Activated B cell treated with CpG ODN at 0.5 μM for 24 hours (primary cell): Measurements from ENCODE around the gene HDAC9. TPM values are rescaled to one million over a fixed set of nuclear protein-coding genes. Genes with fewer than 3 reads are reported as not detected.

Experiments used
- ATAC-seq: fragments of 200-7000 bp; cut with Tn5 transposase; one replicate; pipeline ENCODE4 v1.10.0; 2021; ENCODE audit warnings: low read depth, mild to moderate bottlenecking, moderate library complexity
- CTCF ChIA-PET: fragments of 350-600 bp; sonication (Branson Sonifier 250); formaldehyde crosslinking; loops from one replicate; lab custom pipeline; 2021; ENCODE audit warnings: antibody characterized with exemption; lab: Charles Lee
- POLR2A ChIA-PET: fragments of 350-600 bp; sonication (Branson Sonifier 250); formaldehyde crosslinking; loops from one replicate; lab custom pipeline; 2021; ENCODE audit warnings: antibody characterized with exemption; lab: Charles Lee
- DNase-seq: peaks from one replicate; pipeline ENCODE4 v3.0.0; 2022
- H3K27ac Mint-ChIP-seq: one replicate; pipeline ENCODE4 v1.8.0; 2020; ENCODE audit warnings: mixed read lengths
- H3K27me3 Mint-ChIP-seq: one replicate; pipeline ENCODE4 v1.8.0; 2021; ENCODE audit warnings: mixed read lengths
- H3K36me3 Mint-ChIP-seq: one replicate; pipeline ENCODE4 v1.8.0; 2021; ENCODE audit warnings: low read depth, mixed read lengths
- H3K4me1 Mint-ChIP-seq: one replicate; pipeline ENCODE4 v1.8.0; 2021; ENCODE audit warnings: mixed read lengths
- H3K4me3 Mint-ChIP-seq: one replicate; pipeline ENCODE4 v1.8.0; 2020; ENCODE audit warnings: mild to moderate bottlenecking, mixed read lengths
- H3K9me3 Mint-ChIP-seq: one replicate; pipeline ENCODE4 v1.8.0; 2020; ENCODE audit warnings: mixed read lengths
- intact Hi-C: fragments of 100-400 bp; cut with micrococcal nuclease; formaldehyde crosslinking; loops from one replicate; pipeline ENCODE4 v1.15.1; 2024
- total RNA-seq: library from RNA; stranded (reverse); gene quantifications from 2 replicates; pipeline ENCODE4 v1.2.3, GENCODE V29; 2022
- TF ChIP-seq, protein P1 (sequence below): fragments of 200-600 bp; IDR thresholded peaks from one replicate; pipeline ENCODE4 v1.8.0; 2022; ENCODE audit warnings: antibody characterized with exemption, mild to moderate bottlenecking

Gene HDAC9
- total RNA-seq, 1 donor from 2014 or later, result 149 TPM

DNA sequence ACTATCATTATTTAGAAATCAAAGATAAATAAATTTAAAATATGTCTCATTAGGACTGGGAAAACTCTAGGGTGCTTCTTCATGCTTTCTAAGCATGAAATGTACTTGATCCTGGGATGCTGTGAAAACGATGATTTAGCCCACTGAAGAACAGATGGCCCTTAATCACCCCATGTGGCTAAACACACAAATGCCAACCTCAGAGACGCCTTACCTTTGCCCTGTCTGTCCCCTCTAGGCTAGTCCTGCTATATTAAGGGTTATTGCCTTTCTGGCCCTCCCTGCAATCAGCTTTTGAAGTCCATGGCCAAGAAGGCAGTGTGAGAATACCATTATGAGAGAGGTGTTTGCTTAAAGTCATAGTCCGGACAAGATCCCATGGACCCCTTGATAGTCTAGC lies 404.7 kb downstream of the HDAC9 start:
- no peak overlapping the region for H3K4me3 Mint-ChIP-seq
- no peaks in the 10 kb centered on the region for H3K27me3 Mint-ChIP-seq
- POLR2A ChIA-PET, result no interaction called here
- TF ChIP-seq, protein P1, sequence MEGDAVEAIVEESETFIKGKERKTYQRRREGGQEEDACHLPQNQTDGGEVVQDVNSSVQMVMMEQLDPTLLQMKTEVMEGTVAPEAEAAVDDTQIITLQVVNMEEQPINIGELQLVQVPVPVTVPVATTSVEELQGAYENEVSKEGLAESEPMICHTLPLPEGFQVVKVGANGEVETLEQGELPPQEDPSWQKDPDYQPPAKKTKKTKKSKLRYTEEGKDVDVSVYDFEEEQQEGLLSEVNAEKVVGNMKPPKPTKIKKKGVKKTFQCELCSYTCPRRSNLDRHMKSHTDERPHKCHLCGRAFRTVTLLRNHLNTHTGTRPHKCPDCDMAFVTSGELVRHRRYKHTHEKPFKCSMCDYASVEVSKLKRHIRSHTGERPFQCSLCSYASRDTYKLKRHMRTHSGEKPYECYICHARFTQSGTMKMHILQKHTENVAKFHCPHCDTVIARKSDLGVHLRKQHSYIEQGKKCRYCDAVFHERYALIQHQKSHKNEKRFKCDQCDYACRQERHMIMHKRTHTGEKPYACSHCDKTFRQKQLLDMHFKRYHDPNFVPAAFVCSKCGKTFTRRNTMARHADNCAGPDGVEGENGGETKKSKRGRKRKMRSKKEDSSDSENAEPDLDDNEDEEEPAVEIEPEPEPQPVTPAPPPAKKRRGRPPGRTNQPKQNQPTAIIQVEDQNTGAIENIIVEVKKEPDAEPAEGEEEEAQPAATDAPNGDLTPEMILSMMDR, result no peak
- DNase-seq (no peak), ATAC-seq (no peak)
- no peaks in the 10 kb centered on the region for H3K9me3 Mint-ChIP-seq
- CTCF ChIA-PET, result no interaction called here
- no peak overlapping the region for H3K27ac Mint-ChIP-seq
- H3K36me3 Mint-ChIP-seq, result no peaks in the 10 kb centered on the region
- no peaks in the 10 kb centered on the region for H3K4me1 Mint-ChIP-seq
- intact Hi-C loops, result no loop called here

DNA sequence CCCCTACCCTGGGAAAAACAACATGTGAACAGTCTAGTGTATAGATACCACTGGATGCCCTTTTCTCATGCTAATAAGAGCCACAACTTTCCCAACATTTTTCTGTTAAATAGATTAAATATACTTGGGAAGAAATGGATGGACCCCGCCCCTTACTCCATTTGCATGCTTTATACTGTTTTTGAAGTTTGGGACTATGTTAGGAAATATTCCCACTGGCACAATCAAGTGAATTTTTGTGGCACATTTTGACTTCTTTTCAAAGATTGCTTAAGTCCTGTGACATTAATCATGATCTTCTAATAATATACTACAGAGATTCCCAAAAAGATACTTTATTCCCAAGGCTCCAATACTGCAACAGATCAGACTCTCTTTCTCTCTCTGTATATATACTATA lies 405.3 kb downstream of the HDAC9 start:
- Mint-ChIP-seq H3K4me1 (no peaks in the 10 kb centered on the region), H3K9me3 (no peaks in the 10 kb centered on the region), H3K36me3 (no peaks in the 10 kb centered on the region), H3K27me3 (no peaks in the 10 kb centered on the region), H3K4me3 (no peak overlapping the region), H3K27ac (no peak overlapping the region)
- TF ChIP-seq, protein P1, result no peak
- ChIA-PET POLR2A (no interaction called here), CTCF (no interaction called here)
- DNase-seq (no peak), ATAC-seq (no peak)
- intact Hi-C loops, result no loop called here

GRCh38 chr7:18901351-18901750 lies 405.8 kb downstream of the HDAC9 start:
- ATAC-seq (no peak), DNase-seq (no peak)
- POLR2A ChIA-PET, result no interaction called here
- intact Hi-C loops, result no loop called here
- H3K4me3 Mint-ChIP-seq, result no peak overlapping the region
- no peaks in the 10 kb centered on the region for H3K36me3 Mint-ChIP-seq
- no peaks in the 10 kb centered on the region for H3K27me3 Mint-ChIP-seq
- no peaks in the 10 kb centered on the region for H3K9me3 Mint-ChIP-seq
- CTCF ChIA-PET, result no interaction called here
- H3K27ac Mint-ChIP-seq, result no peak overlapping the region
- no peaks in the 10 kb centered on the region for H3K4me1 Mint-ChIP-seq
- TF ChIP-seq, protein P1, result no peak

- intact Hi-C loops, result no loop called here
- ATAC-seq (no peak), DNase-seq (no peak)
- no peak overlapping the region for H3K4me3 Mint-ChIP-seq
- H3K9me3 Mint-ChIP-seq, result no peaks in the 10 kb centered on the region
- H3K27me3 Mint-ChIP-seq, result no peaks in the 10 kb centered on the region
- POLR2A ChIA-PET, result no interaction called here
- CTCF ChIA-PET, result no interaction called here
- H3K36me3 Mint-ChIP-seq, result no peaks in the 10 kb centered on the region
- TF ChIP-seq, protein P1, result no peak
- no peaks in the 10 kb centered on the region for H3K4me1 Mint-ChIP-seq
- H3K27ac Mint-ChIP-seq, result no peak overlapping the region
These were observed 406.5 kb downstream of the HDAC9 start for GRCh38 chr7:18901982-18902421.

DNA sequence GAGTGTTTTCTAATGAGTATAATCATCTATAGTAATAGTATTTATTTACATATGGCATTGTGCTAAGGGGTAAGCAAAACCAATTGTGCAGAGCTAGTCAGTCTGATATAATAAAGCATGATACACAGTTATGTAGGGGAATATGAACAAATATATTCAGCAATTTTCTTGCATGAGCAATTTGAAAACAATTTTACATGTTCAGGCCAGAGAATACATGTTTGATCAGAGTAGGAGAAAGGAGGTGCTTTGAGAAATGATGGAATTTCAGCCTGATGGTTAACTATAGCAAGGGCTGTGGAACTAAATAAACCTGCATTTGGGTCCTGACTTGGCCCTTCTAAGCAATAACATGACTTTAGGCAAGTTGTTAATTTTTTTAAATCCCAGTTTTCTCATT lies 407.3 kb downstream of the HDAC9 start:
- TF ChIP-seq, protein P1, result no peak
- ATAC-seq (no peak), DNase-seq (no peak)
- H3K27me3 Mint-ChIP-seq, result no peaks in the 10 kb centered on the region
- no peak overlapping the region for H3K4me3 Mint-ChIP-seq
- ChIA-PET POLR2A (no interaction called here), CTCF (no interaction called here)
- no peaks in the 10 kb centered on the region for H3K9me3 Mint-ChIP-seq
- intact Hi-C loops, result no loop called here
- H3K27ac Mint-ChIP-seq, result no peak overlapping the region
- H3K4me1 Mint-ChIP-seq, result no peaks in the 10 kb centered on the region
- no peaks in the 10 kb centered on the region for H3K36me3 Mint-ChIP-seq
